NCI-H2227 (cell line): Measurements from ENCODE around the gene DOK6.
A peak's percentile ranks its signal among the peaks of the same experiment; 100 is the strongest.
"Not testable (repeated sequence)": the region's sequence is repeated elsewhere in the genome, so short reads cannot be mapped to it uniquely, and the experiment has no call there.

Source experiments
- DNase-seq: peaks from one replicate; lab custom pipeline; 2025; ENCODE audit not compliant: unreplicated experiment; lab: John Stamatoyannopoulos, UW

Gene DOK6

GRCh38 chr18:69622184-69622583 is 221.5 kb downstream of the DOK6 start:
- no peak for DNase-seq

- DNase-seq, result no peak
Measured at GRCh38 chr18:69622961-69623360, 222.3 kb downstream of the DOK6 start.

- no peak for DNase-seq
Measured at GRCh38 chr18:69626171-69626570, 225.5 kb downstream of the DOK6 start.

- no peak for DNase-seq
Measured at GRCh38 chr18:69626643-69627242, 226.1 kb downstream of the DOK6 start.

- no peak for DNase-seq
Measured at GRCh38 chr18:69628774-69629359, 228.2 kb downstream of the DOK6 start.

- no peak for DNase-seq
Measured at GRCh38 chr18:69631281-69631680, 230.6 kb downstream of the DOK6 start.

GRCh38 chr18:69635482-69635881 is 234.8 kb downstream of the DOK6 start:
- DNase-seq, result no peak

GRCh38 chr18:69636529-69637301 is 236.0 kb downstream of the DOK6 start:
- DNase-seq, result no peak

GRCh38 chr18:69638056-69638455 is 237.4 kb downstream of the DOK6 start:
- no peak for DNase-seq

GRCh38 chr18:69647702-69648101 is 247.0 kb downstream of the DOK6 start:
- DNase-seq, result no peak

GRCh38 chr18:69648486-69648885 is 247.8 kb downstream of the DOK6 start:
- peak; percentile 35 for DNase-seq

- no peak for DNase-seq
Measured at GRCh38 chr18:69649684-69650083, 249.0 kb downstream of the DOK6 start.

- DNase-seq, result no peak
Measured at GRCh38 chr18:69651243-69651642, 250.6 kb downstream of the DOK6 start.

- no peak for DNase-seq
Measured at GRCh38 chr18:69655816-69656215, 255.1 kb downstream of the DOK6 start.

GRCh38 chr18:69658103-69658502 is 257.4 kb downstream of the DOK6 start:
- no peak for DNase-seq

GRCh38 chr18:69658685-69659084 is 258.0 kb downstream of the DOK6 start:
- no peak for DNase-seq

GRCh38 chr18:69659142-69659651 is 258.5 kb downstream of the DOK6 start:
- DNase-seq, result no peak

- DNase-seq, result not testable (repeated sequence)
Measured at GRCh38 chr18:69662090-69662489, 261.4 kb downstream of the DOK6 start.

- DNase-seq, result no peak
Measured at GRCh38 chr18:69664399-69664798, 263.7 kb downstream of the DOK6 start.

GRCh38 chr18:69674292-69674877 is 273.7 kb downstream of the DOK6 start:
- no peak for DNase-seq

- no peak for DNase-seq
Measured at GRCh38 chr18:69674966-69675365, 274.3 kb downstream of the DOK6 start.

- no peak for DNase-seq
Measured at GRCh38 chr18:69677595-69677994, 276.9 kb downstream of the DOK6 start.
